Fibroblast of pulmonary artery (primary cell): ENCODE data around the gene PLEKHM1.
"Not testable (repeated sequence)": the region's sequence is repeated elsewhere in the genome, so short reads cannot be mapped to it uniquely, and the experiment has no call there.

Source experiments
- DNase-seq: peaks from one replicate; pipeline ENCODE4 v3.0.0-alpha.2; 2010; ENCODE audit warnings: low read depth
- H3K4me3 ChIP-seq: replicated peaks from 2 replicates; pipeline ENCODE4 v1.5.1; 2011; ENCODE audit warnings: low read depth, mild to moderate bottlenecking, control low read depth, low read length, moderate library complexity
- TF ChIP-seq, protein P1 (sequence below): IDR thresholded peaks from 2 replicates; pipeline ENCODE4 v1.5.1; 2011; ENCODE audit warnings: mild to moderate bottlenecking, control low read depth, low read length, inconsistent platforms; ENCODE audit errors: missing control alignments

Gene PLEKHM1

GRCh38 chr17:45490615-45491433 is at the start of gene PLEKHM1:
Gene PLEKHM1 (minus strand): TSS chr17:45490721. CDS start chr17:45482484, 8,237 bp downstream.
- peak; percentile 76 for DNase-seq

DNA sequence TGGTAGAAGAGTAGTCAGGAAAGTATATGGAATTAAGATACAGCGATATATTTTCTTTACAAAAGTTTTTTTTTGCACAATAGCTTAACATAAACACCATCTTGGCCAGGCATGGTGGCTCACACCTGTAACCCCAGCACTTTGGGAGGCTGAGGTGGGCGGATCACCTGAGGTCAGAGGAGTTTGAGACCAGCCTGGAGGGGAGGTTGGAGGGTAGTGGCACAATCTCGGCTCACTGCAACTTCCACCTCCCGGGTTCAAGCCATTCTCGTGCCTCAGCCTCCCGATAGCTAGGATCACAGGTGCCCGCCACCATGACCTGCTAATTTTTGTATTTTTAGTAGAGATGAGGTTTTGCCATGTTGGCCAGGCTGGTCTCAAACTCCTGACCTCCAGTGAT is 47.6 kb upstream of the PLEKHM1 start:
- DNase-seq, H3K4me3 ChIP-seq: not testable (repeated sequence)

More at GRCh38 chr17:45490615-45491433, at the start of gene PLEKHM1:
- peak within 1 kb of the TSS; percentile 66 for H3K4me3 ChIP-seq

DNA sequence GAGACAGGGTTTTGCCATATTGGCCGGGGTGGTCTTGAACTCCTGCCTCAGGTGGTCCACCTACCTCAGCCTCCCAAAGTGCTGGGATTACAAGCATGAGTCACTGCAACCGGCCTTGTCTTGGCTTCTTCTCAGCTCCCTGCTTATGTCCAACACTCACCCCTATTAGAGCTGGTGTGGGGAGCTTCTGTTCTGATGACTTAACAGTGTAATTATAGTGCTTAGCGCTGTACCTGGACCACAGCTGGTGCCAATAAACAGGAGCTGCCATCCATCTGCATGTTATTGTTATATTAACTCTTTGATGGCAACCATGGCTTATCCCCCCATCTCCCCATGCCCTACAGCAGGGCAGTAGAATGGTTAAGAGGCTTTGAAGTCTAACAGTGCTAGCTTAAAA is 15.6 kb upstream of the PLEKHM1 start:
- not testable (repeated sequence) for DNase-seq, H3K4me3 ChIP-seq

DNA sequence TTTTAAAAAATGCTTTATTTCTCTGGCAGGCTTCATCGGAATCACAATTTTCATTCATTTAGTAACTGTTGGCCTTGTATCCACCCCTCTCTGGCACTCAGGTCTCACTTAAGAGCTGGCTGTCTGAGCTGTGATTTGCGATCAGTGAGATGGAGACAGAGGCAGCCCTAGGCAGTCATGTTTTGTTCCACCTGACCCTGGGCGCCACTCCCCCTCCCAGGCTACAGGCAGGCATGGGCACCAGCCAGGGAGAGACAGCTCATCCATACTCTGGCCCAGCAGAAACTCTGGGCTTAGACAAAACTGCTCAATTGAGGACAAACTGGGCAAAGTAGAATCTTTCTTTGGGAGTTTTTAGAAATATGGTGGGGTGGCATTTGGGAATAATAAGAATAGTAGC is 14.7 kb upstream of the PLEKHM1 start:
- DNase-seq: not testable (repeated sequence)

DNA sequence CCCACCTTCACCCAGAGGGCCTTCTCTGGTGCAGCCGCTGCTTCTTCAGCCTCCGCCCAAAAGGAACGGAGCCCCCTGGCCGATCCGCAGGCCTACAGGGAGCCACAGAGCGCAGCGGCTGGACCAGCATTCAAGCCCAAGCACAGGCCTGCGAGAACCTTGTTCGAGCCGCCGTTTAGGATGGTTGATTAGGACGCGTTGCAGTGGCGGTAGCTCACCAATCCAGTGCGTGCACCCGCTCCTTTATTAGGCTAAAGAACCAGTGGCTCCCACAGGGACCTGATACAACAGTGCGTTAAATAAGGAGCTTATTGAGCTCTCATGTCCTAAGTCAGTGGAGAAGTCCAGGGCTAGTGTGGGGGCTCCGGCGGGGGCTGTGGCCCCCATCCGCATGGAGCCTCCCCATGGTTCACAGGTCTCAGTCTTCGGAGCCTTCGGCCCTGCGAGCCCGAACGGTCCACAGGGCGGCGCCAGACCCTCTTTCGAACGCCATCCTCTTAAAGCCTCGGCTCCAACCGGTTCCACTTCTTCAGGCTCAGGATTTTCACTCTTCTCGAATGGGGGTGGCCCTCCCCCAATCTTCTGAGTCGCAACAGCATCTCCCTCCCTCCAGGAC is 10.7 kb upstream of the PLEKHM1 start:
- DNase-seq: peak; percentile 8
- TF ChIP-seq, protein P1, sequence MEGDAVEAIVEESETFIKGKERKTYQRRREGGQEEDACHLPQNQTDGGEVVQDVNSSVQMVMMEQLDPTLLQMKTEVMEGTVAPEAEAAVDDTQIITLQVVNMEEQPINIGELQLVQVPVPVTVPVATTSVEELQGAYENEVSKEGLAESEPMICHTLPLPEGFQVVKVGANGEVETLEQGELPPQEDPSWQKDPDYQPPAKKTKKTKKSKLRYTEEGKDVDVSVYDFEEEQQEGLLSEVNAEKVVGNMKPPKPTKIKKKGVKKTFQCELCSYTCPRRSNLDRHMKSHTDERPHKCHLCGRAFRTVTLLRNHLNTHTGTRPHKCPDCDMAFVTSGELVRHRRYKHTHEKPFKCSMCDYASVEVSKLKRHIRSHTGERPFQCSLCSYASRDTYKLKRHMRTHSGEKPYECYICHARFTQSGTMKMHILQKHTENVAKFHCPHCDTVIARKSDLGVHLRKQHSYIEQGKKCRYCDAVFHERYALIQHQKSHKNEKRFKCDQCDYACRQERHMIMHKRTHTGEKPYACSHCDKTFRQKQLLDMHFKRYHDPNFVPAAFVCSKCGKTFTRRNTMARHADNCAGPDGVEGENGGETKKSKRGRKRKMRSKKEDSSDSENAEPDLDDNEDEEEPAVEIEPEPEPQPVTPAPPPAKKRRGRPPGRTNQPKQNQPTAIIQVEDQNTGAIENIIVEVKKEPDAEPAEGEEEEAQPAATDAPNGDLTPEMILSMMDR: peak; percentile 22
- H3K4me3 ChIP-seq: not testable (repeated sequence)

More for the DNA sequence above, 14.7 kb upstream of the PLEKHM1 start:
- H3K4me3 ChIP-seq: not testable (repeated sequence)

- not testable (repeated sequence) for H3K4me3 ChIP-seq
- DNase-seq: peak; percentile 30
These were observed 10.0 kb upstream of the PLEKHM1 start for GRCh38 chr17:45500478-45500877.

- not testable (repeated sequence) for DNase-seq
These were observed 8.7 kb upstream of the PLEKHM1 start for GRCh38 chr17:45499208-45499607.

DNA sequence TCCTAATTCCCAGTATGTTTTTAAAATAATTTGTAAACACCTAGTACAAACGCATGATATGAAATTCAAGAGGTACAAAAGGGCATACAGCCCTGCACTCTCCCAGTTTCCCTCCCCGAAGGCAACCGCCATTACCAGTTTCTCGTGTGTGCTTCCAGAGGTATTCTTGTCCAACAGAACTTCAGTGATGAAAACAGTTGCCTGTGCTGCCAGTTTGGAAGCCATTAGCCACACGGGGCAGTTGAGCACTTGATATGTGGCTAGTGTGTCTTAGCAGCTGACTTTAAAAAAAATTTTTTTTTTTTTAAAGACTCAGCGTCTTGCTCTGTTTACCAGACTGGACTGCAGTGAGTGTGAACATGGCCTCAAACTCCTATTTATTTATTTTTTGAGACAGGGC is 7.9 kb upstream of the PLEKHM1 start:
- H3K4me3 ChIP-seq, DNase-seq: not testable (repeated sequence)

More at GRCh38 chr17:45499208-45499607, 8.7 kb upstream of the PLEKHM1 start:
- not testable (repeated sequence) for H3K4me3 ChIP-seq

- DNase-seq: not testable (repeated sequence)
These were observed 6.9 kb upstream of the PLEKHM1 start for GRCh38 chr17:45497449-45497848.

DNA sequence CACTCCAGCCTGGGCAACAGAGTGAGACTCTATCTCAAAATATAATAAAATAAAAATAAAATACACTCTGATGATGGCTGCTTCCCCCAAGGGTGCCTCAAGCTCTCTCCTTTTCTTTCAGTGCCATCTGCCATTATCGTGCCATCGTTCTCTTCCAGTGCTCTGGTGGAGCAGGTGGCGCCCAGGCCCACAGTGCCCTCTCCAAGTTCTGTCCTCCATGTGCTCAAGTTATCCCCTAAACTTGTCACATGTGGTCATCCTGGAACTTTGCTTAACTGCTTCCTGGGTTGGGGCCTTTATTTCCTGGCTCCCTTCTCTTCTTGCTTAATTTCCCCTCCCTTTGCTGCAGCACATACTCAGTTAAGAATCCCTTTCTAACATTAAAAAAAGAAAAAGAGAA is 6.0 kb upstream of the PLEKHM1 start:
- DNase-seq, H3K4me3 ChIP-seq: not testable (repeated sequence)

More at GRCh38 chr17:45497449-45497848, 6.9 kb upstream of the PLEKHM1 start:
- H3K4me3 ChIP-seq: not testable (repeated sequence)

GRCh38 chr17:45494556-45494955 is 4.0 kb upstream of the PLEKHM1 start:
- not testable (repeated sequence) for H3K4me3 ChIP-seq, DNase-seq

DNA sequence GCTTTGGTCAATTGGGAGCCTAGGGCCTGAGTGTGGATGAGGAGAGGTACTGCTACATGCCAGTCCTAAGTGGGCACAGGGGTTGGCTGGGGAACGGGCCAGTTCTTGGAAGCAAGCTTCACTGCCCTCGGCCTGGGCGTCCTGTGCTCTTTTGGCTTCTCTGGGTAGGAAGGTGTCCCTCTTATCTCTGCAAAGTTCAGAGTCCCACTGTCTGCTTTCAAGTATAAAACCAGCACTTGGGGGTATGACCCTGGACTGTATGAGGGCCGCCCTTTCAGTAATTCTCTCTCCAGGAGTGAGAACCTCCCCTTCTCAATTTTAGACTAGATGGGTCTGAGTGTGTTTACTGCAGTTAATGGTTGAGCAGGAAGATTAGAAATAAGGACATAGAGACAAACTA is 1.6 kb upstream of the PLEKHM1 start:
- not testable (repeated sequence) for H3K4me3 ChIP-seq, DNase-seq

GRCh38 chr17:45490198-45490597 is 323 bp downstream of the PLEKHM1 start:
- DNase-seq: peak; percentile 8
- H3K4me3 ChIP-seq: peak overlapping the region; percentile 66

DNA sequence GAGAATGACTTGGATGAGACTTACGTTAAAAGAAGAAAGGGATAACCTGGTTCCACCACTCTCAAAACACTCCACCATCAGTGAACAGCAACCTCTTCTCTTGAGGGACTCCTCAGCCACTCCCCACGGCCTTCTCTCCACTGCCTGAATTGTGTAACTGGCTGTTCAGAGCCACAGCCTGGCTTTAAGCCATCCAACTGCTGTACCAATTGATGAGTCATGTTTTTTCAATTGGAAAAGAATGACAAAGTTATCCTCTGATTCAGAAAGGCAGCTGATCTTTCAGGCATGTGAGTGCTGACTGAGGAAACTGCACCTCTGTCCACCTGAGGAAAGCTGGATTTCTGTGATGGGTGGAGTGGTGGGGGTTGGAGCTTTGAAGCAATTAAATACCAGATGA is 2.8 kb downstream of the PLEKHM1 start:
- DNase-seq: peak; percentile 89

GRCh38 chr17:45483591-45484216 is 6.8 kb downstream of the PLEKHM1 start:
- not testable (repeated sequence) for DNase-seq, H3K4me3 ChIP-seq

More for the DNA sequence above, 2.8 kb downstream of the PLEKHM1 start:
- H3K4me3 ChIP-seq: not testable (repeated sequence)

GRCh38 chr17:45483177-45483576 is 7.3 kb downstream of the PLEKHM1 start:
- not testable (repeated sequence) for H3K4me3 ChIP-seq, DNase-seq

DNA sequence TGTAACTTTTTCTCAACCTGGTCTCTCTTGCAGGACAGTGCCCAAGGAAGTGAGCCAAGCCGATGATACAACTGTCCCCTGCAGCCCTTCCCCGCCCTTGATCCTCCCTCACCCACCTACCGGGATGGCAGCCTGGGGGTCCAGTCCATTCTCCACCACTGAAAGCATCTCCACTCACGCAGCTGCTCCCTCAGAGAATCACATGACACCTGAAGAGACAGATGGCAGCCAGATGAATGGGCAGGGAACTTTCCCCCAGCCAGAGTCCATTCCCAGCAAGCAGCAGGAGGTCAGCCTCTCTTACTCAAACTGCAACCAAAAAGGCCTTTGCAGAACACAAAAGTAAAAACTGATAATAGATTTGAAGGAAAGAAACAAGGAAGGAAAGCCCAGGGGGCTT is 8.2 kb downstream of the PLEKHM1 start:
- not testable (repeated sequence) for H3K4me3 ChIP-seq, DNase-seq

DNA sequence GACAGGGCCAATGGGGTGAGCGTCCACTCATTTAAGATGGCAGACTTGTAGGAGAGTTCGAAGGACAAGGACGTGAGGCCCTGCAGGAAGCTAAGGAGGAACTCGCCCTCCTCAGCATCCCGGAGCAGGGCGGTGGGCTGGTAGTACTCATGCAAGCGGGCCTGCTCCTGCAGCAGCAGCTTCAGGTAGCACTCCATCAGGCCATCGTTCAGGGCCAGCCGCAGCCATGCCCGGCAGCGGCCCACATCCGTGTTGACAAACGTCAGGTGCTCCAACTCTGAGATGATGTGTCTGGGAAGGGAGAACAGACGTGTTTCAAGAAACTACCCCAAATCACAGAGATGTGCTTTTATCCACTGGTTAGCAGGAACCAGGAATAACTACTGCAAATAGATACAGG is 15.1 kb downstream of the PLEKHM1 start:
- not testable (repeated sequence) for DNase-seq, H3K4me3 ChIP-seq
